ENCODE data around the gene TIAM2.
"Not testable (repeated sequence)": the region's sequence is repeated elsewhere in the genome, so short reads cannot be mapped to it uniquely, and the experiment has no call there.

TIAM2 gene

DNA sequence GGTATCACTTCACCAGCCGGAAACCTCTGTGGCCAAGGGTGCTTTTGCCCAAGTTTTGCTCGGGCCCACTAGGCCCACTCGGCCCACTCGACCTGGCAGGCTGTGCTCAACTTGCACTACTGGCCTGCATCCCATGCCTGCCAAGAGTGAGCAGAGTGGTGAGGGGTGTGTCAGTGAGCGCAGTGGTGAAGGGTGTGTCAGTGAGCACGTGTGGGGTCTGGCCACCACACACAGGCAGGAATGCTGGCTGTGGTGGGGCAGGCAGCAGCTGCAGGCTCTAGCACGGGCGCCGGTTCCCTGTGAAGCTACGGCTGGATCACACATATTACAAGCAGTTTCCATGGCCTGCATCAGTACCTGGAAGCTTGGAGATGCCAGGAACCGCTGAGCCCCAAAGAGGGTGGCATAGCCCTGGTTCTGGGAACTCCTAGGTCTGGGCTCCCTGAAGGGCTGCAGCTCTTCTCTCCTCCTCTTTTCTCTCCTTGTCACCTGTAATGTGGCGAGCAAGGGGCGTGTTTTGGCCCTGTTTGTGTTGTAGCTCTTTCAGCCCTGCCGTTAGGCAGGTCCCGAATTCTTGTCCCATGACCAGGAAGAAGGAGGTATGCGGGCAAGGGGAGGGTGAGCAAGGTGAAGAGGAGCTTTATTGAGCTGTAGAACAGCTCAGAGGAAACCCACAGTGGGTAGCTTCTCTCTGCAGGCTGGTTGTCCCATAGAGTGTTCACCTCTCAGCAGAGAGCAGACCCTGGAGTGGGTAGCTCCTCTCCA lies 217.7 kb downstream of the TIAM2 start:
- no peak for DNase-seq

DNA sequence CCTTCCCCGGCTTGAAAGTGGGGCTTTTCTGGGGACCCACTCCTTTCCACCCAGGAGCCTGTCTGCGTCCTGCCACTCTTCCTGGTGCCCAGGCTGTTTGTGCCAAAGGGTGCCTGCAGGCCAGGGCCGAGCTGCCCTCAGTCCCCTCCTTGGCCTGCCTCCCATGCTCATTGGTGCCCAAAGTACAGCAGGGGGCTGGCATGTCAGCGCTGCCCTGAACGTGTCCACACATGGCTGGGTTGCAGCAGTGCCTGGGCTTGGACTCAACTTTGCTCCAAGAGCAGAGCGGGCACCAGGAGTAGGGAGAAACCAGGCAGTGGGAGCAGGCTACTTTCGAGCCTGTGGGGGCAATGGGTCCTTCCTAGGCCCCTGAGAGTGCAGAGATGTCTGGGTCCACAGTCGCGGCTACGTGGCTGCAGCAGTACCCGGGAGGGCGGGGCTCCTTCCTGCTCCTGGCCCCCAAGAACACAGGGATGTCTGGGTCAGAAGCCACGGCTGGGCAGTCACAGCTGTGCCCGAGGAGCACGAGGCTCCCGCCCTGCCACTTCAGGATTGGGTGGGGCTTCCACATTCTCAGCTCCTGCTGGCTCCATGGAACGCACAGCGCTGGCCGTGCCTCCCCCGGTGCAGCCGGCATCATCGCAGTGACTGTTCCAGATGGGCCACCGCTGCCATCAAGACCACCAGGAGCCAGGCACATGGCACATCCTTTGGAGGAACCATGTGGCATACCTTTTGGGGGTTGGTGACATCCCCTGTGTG lies 218.7 kb downstream of the TIAM2 start:
- DNase-seq = no peak

DNA sequence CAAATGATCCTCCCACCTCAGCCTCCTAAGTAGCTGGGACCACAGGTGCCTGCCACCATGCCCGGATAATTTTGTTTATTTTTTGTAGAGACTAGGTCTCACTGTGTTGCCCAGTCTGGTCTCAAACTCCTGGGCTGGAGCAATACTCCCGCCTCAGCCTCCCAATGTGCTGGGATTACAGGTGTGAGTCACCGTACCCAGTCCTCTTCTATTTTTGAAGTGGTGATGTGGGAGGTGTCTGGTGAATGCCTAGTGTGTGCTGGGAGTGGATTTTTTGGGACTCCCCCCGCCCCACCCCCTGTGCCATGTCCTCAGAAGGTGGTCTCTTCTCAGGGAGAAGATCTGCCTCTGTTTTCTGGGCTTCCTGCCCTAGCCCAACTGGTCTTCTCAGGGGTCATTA lies 220.8 kb downstream of the TIAM2 start:
- no peak for DNase-seq

DNA sequence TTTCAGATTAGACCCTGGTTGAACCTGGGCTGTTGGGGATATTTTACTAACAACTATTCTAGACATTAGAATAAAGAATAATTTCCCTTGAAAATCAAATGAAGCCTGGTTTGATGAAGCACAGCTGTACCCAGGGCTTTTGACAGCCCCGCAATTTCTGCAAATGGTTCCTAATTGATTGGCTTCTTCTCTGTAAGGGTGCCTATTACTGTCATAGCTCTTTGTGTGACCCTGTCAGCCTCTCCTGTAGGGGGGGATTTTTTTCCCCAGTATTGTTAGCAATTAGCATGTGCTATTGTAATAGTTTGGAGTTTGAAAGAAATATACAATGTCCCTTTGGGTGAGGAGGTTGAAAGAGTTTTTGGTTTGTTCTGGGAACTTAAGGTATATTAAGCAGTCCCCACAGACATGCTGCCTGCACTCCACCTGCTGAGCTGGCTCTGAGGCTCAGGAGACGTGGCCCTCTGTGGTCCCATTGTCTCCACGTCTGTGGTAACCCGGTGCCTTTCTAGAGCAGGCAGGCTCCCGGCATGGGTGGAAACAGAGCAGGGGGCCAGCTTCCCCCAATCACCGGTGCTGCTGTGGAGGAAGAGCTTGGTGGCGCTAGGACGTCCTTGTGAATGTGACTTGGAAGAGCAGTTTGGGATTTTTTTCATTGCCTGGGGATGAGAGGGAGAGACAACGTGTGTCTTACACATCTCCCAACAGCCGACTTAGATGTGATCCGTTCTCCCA lies 221.4 kb downstream of the TIAM2 start:
- no peak for DNase-seq

DNA sequence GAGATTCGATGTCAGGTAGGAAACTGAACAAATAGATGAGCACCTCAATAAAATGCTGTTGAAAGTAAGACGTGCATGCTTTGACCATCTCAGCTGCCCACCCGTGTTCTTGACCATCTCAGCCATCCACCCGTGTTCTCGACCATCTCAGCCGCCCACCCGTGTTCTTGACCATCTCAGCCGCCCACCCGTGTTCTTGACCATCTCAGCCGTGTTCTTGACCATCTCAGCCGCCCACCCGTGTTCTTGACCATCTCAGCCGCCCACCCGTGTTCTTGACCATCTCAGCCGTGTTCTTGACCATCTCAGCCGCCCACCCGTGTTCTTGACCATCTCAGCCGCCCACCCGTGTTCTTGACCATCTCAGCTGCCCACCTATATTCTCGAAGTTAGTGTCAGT lies 223.6 kb downstream of the TIAM2 start:
- DNase-seq = not testable (repeated sequence)

DNA sequence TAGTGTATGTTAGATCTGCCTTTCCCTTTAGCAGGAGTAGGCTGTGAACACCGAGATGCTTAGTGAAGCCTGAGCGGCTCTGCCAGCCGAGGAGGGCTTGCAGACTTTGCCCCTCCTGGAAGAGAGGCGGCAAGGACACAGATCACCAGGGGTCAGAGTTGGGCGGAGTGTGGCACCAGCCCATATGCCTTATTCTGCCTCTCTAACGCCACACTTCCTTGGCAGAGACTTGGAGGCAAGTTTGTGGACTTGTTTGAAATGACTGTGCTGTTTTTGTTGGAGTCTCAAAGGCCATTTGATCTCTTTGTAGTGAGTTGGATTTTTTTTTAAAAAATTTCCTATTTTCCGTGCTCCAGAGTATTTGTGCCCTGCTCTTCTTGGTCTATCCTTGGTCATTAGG lies 224.2 kb downstream of the TIAM2 start:
- DNase-seq = no peak

GRCh38 chr6:155219858-155220301 lies 224.8 kb downstream of the TIAM2 start:
- no peak for DNase-seq

- DNase-seq = no peak
Observed at GRCh38 chr6:155221086-155221485, 226.0 kb downstream of the TIAM2 start.

GRCh38 chr6:155222506-155222905 lies 227.4 kb downstream of the TIAM2 start:
- DNase-seq = no peak

DNA sequence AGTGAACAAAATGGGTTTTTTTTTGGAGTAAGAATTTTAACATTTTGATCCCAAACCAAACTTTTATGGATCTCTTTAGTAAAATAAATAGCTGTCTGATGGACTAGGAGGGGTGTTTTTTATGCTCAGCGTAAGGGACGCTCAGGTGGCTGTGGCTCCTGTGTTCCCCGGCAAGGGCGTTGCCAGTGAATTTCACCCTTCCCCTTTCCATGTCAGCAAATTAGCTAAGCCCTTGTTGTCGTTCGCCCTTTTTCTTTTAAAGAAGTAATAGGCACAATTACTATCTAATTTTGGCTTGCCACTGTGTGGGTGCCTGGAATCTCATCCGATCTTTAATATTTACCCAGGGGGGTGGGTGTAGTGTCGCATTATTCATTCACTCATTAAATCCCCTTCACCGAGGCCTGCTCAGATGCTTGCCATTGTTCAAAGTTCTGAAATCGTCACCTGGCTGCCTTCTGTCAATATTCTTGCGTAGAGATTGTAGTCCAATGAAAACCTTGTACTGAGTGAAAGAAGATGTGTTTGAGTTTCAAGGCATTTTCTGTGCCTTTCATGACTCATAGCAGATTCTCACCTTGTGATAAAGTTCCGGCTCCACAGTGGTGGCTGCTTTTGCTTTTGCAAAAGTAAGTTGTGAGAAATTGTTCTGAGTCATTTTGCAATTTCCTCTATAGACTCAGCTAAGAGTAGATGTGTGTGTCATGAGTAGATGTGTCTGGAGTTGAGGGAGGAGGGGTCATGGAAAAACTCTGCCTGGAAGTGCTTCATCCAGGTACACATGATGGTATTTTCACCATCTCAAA lies 228.7 kb downstream of the TIAM2 start:
- DNase-seq = no peak

DNA sequence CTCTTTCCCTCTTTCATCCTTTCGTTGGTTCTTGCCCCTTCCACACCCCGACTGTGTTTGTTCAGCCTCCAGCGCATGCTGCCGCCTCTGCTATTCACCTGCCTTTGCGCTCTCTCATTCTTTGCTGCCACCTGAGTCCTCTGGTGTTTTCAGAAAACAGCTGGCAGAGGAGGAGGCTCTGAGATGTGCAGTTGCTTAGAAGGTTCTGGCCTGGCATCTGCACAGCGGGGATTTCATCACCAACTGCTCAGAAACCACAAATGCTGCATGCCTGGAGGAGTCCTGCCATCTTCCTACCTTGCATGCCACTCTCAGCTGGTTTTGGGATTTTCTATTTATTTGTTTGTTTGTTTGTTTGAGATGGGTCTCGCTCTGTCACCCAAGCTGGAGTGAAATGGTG lies 229.5 kb downstream of the TIAM2 start:
- no peak for DNase-seq

GRCh38 chr6:155227046-155227445 lies 231.9 kb downstream of the TIAM2 start:
- DNase-seq = no peak

- DNase-seq = no peak
Observed at GRCh38 chr6:155228546-155229166, 233.5 kb downstream of the TIAM2 start.

- not testable (repeated sequence) for DNase-seq
Observed at GRCh38 chr6:155230975-155231374, 235.9 kb downstream of the TIAM2 start.

DNA sequence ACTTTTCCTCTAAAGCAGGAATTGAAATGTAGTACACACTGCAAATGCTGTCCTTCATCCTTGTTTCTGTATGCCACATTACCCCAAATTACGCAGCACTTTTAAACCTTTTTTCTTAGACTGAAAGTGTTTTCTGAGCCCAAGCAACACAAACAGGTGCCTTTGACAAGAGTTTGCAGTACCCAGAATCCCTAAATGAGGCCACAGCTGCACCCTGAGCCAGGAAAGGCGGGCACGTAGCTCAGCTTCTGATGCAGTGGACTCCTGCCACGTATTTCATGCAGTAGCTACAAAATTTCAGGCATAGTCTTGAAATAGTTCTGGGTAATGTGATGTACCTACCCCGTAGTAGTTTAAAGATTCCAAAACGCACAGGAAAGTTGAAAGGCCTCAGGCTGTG lies 237.7 kb downstream of the TIAM2 start:
- no peak for DNase-seq

- DNase-seq = no peak
Observed at GRCh38 chr6:155234167-155234566, 239.1 kb downstream of the TIAM2 start.

DNA sequence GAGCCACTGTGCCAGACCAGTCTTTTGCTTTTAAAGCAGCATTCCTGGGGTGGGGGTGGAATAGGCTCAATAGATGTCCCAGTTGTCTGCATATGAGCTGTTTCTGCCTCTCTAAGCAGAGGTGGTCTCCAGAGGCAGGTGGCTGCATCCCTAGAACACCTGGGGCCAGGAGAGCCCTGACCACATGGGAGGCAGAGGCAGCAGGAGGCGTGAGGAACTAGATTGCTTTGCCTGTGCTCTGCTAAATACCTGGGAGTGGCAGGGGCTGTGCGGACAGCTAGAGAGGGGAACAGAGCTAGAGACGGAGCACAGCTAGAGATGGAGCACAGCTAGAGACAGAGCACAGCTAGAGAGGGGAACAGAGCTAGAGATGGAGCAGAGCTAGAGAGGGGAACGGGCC lies 239.6 kb downstream of the TIAM2 start:
- DNase-seq = no peak

- DNase-seq = no peak
Observed at GRCh38 chr6:155235087-155235486, 240.0 kb downstream of the TIAM2 start.

- DNase-seq = no peak
Observed at GRCh38 chr6:155237613-155238012, 242.5 kb downstream of the TIAM2 start.

DNA sequence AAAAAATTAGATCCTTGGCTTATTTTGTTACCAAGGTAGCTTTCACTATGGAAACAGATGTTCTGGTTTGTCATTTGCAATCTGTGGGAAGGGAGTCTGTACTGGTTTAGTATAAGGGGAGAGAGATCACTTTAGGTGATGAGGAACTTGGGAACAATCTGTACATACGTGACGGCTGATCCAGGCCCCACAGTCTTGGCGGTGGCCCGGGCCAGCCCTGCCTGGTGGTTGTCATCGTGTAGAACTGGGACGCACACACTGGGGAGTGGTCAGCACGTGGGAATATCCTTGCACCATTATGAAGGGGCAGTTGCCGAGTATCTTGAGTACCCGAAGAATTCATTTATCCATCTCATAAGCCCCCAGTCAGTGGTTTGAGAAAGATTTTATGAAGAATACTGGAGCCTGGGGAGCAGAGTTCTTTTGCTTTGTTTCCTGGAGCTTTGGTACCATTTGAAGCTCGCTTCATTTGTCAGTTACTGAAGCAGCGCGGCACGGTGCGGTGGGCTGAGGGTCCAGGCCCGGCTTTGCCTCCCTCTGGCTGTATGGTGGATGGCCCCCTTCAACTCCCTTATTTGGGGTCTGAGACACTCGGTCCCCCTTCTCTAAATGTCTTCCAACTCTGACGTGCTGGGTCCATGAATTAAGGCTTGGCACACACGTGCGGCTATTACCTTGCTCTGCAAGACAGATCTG lies 245.9 kb downstream of the TIAM2 start:
- no peak for DNase-seq

DNA sequence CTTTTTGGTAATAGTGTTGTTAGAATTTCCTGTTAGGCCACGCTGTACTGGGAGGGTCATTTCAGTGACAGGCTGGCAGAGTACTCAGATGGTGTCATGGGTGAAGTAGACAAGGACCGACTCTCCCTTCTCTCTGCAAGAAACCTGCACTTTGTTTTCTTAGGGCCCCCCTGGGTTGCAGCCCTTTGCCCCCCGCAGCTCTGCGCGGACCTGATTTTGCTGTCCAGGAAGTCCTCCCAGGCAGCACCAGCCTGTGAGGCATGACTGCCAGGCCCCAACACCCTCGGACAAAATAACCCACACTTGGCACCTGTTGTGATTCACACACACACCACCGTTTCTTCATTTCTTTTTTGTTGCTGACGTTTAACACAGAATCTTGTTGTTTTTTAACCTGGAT lies 246.9 kb downstream of the TIAM2 start:
- DNase-seq = no peak

- DNase-seq = no peak
Observed at GRCh38 chr6:155244434-155244833, 249.3 kb downstream of the TIAM2 start.
